BLaER1 (cell line): ENCODE data around the gene SCO2.

Experiments
- H3K27ac ChIP-seq: shearing (Covaris generic); formaldehyde crosslinking; 2 replicates; pipeline ENCODE4 v1.8.1; 2022
- H3K27me3 ChIP-seq: shearing (Covaris generic); formaldehyde crosslinking; 2 replicates; pipeline ENCODE4 v1.8.1; 2022
- H3K36me3 ChIP-seq: shearing (Covaris generic); formaldehyde crosslinking; 2 replicates; pipeline ENCODE4 v1.8.1; 2022
- H3K4me1 ChIP-seq: shearing (Covaris generic); formaldehyde crosslinking; 2 replicates; pipeline ENCODE4 v1.8.1; 2022
- H3K4me2 ChIP-seq: shearing (Covaris generic); formaldehyde crosslinking; 2 replicates; pipeline ENCODE4 v1.8.1; 2022
- H3K4me3 ChIP-seq: shearing (Covaris generic); formaldehyde crosslinking; 2 replicates; pipeline ENCODE4 v1.8.1; 2022
- H3K9ac ChIP-seq: shearing (Covaris generic); formaldehyde crosslinking; 2 replicates; pipeline ENCODE4 v1.8.1; 2022
- H3K9me3 ChIP-seq: shearing (Covaris generic); formaldehyde crosslinking; 2 replicates; pipeline ENCODE4 v1.8.1; 2022
- H4K20me1 ChIP-seq: shearing (Covaris generic); formaldehyde crosslinking; 2 replicates; pipeline ENCODE4 v1.8.1; 2022
- Cebpa-rat ChIP-seq: shearing (Covaris generic); IDR thresholded peaks from 2 replicates; pipeline ENCODE4 v1.8.1; 2022

Gene SCO2

DNA sequence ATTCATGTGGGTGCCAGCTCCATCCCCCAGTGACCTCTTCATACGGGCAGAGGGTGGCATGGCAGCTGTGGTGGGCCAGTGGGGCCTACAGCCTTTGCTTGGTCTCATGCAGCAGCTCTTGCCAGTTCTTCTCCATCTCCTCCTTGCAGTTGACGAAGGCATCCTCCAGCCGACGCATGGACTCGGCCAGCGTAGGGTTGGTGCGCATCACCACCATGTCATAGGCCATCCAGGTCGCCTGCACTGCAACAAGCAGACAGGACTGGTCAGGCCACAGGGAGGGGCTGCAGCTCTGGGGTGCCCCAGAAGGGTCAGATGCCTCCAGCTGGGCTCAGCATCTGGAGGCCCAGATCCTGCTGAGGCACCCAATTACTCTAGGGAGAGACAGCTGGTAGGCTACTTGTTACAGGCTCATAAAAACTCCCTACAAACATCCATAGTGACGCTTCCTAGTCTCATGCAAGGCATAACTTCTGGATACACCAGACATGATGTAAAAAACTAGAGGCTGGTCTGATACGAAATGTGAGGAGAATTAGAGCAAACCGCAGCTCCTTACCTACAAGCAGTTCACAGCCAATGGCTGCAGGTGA is 25.9 kb upstream of the SCO2 start:
- TF ChIP-seq Cebpa-rat = no peak
- Histone ChIP-seq H3K4me2 (no peak overlapping the region), H4K20me1 (peaks cover 12% of the 10 kb centered on the region; the same call in 1 of the 2 replicates), H3K9ac (no peak overlapping the region), H3K27ac (no peak overlapping the region), H3K36me3 (no peaks in the 10 kb centered on the region), H3K4me3 (no peak overlapping the region), H3K9me3 (no peaks in the 10 kb centered on the region), H3K4me1 (peaks cover 41% of the 10 kb centered on the region), H3K27me3 (no peaks in the 10 kb centered on the region; the same call in 1 of the 2 replicates)

DNA sequence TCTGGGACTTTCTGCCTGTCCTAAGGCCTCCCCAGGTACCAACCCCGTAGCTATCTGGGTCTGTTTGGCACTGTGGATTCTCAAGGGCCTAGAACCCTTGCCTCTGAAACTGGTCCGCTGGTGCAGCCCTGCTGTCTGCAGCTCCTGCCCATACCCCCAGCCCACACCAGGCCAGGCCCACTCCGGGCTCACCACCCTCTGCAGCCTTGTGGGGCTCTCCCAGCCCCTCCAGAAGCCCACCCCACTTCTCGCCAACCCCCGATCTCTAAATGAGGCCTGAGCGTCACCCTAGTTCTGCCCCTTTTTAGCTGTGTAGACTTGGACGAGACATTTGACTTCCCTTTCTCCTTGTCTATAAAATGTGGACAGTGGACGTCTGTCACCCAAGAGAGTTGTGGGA is 25.0 kb upstream of the SCO2 start:
- no peaks in the 10 kb centered on the region for H3K9me3 ChIP-seq
- peaks cover 50% of the 10 kb centered on the region for H3K4me1 ChIP-seq
- peak overlapping the region; percentile 100 for H3K4me2 ChIP-seq
- H3K27ac ChIP-seq = no peak overlapping the region
- peaks cover under 1% of the 10 kb centered on the region for H3K27me3 ChIP-seq
- no peak overlapping the region for H3K4me3 ChIP-seq
- H4K20me1 ChIP-seq = peaks cover 14% of the 10 kb centered on the region; the same call in 1 of the 2 replicates
- TF ChIP-seq Cebpa-rat = no peak
- H3K9ac ChIP-seq = no peak overlapping the region
- no peaks in the 10 kb centered on the region for H3K36me3 ChIP-seq

DNA sequence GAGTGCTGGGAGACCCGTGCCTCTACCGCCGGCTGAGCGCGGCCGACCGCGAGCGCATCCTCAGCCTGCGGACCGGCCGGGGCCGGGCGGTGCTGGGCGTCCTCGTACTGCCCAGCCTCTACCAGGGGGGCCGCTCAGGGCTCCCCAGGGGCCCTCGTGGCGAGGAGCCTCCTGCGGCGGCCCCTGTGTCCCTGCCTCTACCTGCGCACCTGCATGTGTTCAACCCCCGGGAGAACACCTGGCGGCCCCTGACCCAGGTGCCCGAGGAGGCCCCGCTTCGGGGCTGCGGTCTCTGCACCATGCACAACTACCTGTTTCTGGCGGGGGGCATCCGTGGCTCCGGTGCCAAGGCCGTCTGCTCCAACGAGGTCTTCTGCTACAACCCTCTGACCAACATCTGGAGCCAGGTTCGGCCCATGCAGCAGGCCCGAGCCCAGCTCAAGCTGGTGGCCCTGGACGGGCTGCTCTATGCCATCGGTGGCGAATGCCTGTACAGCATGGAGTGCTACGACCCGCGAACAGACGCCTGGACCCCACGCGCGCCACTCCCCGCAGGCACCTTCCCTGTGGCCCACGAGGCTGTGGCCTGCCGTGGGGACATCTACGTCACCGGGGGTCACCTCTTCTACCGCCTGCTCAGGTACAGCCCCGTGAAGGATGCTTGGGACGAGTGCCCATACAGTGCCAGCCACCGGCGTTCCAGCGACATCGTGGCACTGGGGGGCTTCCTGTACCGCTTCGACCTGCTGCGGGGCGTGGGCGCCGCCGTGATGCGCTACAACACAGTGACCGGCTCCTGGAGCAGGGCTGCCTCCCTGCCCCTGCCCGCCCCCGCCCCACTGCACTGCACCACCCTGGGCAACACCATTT is 23.8 kb upstream of the SCO2 start:
- H3K27me3 ChIP-seq = peaks cover 13% of the 10 kb centered on the region
- peak overlapping the region; percentile 61 for H3K4me3 ChIP-seq
- H3K9ac ChIP-seq = peak overlapping the region; percentile 45
- peak overlapping the region; percentile 76 for H3K27ac ChIP-seq
- no peaks in the 10 kb centered on the region for H3K36me3 ChIP-seq
- peaks cover 14% of the 10 kb centered on the region; the same call in 1 of the 2 replicates for H4K20me1 ChIP-seq
- peak overlapping the region; percentile 100 for H3K4me2 ChIP-seq
- no peak for TF ChIP-seq Cebpa-rat
- H3K9me3 ChIP-seq = no peaks in the 10 kb centered on the region
- H3K4me1 ChIP-seq = peaks cover 62% of the 10 kb centered on the region

DNA sequence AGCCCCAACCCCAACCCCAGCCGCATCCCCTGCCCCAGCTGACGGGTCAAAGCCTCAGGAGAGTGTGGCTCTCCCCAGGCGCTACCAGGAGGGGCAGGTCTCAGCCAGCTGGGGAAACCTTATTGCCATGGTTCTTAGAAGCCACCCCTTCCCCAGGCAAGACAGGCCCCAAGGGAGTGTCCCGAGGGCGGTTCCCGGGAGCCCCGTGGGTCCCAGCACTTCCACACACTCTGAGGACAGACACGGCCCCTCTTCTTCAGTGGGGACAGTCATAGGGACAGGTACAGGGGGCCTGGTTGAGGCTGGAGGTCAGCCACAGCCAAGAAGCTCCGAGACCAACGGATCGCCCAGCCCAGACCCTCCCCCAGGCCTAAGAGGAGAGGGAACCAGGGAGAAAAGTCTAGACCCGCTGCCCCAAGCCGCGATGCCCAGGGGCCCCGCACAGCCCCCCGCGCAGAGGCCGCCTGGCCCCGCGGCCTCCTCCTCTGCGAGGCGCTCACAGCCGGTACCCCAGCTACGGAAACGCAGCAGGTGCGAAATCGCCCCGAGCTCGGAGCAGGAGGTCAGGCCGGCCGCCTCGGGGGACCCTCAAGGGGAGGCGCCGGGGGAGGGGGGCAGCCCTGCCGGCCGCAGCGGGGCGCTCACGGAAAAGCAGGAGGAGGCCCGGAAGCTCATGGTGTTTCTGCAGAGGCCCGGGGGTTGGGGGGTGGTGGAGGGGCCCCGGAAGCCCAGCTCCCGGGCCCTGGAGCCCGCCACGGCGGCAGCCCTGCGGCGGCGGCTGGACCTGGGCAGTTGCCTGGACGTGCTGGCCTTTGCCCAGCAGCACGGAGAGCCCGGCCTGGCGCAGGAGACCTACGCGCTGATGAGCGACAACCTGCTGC is 22.9 kb upstream of the SCO2 start:
- H3K4me2 ChIP-seq = peak overlapping the region; percentile 100

DNA sequence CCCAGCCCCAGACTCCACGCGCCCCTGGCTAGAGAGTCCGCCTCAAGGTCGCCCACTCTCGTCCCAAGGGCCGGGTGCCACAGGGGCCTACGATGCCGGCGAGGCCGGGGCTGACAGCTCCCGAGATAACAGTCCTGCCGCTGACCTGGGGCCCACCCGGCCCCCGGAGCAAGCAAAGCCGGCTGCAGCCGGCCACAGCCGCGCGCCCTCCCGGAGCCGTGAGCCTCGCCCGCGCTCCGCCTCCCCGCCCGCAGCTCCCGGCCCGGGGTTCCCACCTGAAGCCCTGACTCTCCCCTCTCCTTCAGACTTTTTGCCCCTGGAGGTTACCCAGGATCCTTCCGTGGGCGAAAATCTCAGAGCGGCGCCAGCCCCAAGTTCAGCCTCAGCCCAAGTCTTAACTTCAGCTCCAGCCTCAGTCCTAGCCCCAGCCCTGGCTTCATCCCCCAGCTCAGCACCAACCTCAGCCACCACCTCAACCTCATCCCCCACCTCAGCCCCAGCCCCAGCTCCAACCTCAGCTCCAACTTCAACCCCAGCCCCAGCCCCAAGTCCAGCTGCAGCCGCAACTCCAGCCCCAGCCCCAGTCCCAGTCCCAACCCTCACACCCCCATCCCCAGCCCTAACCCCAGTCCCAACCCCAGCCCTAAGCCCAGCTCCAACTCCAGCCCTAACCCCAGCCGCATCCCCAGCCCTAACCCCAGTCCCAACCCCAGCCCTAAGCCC is 22.0 kb upstream of the SCO2 start:
- Histone ChIP-seq H3K36me3 (no peaks in the 10 kb centered on the region), H3K9me3 (no peaks in the 10 kb centered on the region), H3K4me2 (peak overlapping the region; percentile 100), H4K20me1 (peaks cover 14% of the 10 kb centered on the region; the same call in 1 of the 2 replicates), H3K27me3 (peaks cover 18% of the 10 kb centered on the region), H3K27ac (0 out of 2 replicates have a peak overlapping the region, but pooled peaks have one; percentile 46), H3K4me3 (no peak overlapping the region), H3K9ac (no peak overlapping the region), H3K4me1 (peaks cover 68% of the 10 kb centered on the region)
- TF ChIP-seq Cebpa-rat = no peak

More for the DNA sequence above, 22.9 kb upstream of the SCO2 start:
- H3K36me3 ChIP-seq = no peaks in the 10 kb centered on the region
- H3K27ac ChIP-seq = peak overlapping the region; percentile 76
- peaks cover 68% of the 10 kb centered on the region for H3K4me1 ChIP-seq
- H3K9me3 ChIP-seq = no peaks in the 10 kb centered on the region
- H4K20me1 ChIP-seq = peaks cover 14% of the 10 kb centered on the region; the same call in 1 of the 2 replicates
- TF ChIP-seq Cebpa-rat = no peak
- peaks cover 18% of the 10 kb centered on the region for H3K27me3 ChIP-seq
- peak overlapping the region; percentile 45 for H3K9ac ChIP-seq
- peak overlapping the region; percentile 61 for H3K4me3 ChIP-seq

DNA sequence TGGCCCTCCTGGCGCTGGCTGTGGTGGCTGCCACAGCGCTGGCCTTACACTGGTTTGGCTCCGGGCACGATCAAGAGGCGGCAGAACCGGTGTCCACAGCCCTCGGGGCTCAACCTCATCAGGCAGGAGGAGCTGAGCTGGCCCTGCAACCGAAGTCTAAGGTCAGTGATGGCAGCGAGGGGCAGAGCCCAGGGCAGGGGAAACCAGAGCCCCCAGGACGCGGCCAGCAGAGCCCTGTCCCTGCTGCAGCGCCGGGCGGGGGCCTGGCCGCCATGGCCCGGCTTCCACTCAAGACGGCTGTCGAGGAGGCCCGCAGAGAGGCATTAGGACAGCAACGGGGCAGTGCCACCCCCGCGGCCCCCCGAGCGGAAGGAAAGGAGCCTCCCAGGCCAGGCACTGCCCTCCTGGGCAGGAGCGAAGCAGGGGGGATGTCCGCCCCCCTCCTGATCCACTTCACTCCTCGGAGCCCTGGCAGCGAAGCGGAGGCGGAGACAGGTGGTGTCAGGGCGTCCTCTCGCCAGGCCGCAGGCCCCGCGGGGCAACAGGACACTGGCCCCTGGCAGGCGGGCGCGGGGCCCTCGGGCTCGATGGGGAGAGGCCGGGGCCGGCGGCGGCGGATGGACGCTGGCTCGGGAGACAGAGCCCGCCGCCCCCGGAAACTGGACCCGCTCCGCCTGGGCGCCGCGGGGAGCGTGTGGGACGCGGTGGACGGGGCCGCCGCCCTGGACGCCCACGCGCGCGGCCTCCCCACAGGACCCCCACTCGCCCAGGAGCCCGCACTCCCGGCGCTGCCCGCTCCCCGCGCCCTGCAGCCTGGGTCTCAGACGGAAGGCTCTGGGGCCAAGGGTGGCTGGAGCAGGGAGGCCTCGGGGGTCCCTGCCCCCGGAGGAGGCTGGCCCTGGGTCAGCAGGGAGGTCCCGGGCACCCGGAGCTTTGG is 21.2 kb upstream of the SCO2 start:
- TF ChIP-seq Cebpa-rat = no peak
- Histone ChIP-seq H3K9ac (no peak overlapping the region), H3K27me3 (peaks cover 18% of the 10 kb centered on the region)

DNA sequence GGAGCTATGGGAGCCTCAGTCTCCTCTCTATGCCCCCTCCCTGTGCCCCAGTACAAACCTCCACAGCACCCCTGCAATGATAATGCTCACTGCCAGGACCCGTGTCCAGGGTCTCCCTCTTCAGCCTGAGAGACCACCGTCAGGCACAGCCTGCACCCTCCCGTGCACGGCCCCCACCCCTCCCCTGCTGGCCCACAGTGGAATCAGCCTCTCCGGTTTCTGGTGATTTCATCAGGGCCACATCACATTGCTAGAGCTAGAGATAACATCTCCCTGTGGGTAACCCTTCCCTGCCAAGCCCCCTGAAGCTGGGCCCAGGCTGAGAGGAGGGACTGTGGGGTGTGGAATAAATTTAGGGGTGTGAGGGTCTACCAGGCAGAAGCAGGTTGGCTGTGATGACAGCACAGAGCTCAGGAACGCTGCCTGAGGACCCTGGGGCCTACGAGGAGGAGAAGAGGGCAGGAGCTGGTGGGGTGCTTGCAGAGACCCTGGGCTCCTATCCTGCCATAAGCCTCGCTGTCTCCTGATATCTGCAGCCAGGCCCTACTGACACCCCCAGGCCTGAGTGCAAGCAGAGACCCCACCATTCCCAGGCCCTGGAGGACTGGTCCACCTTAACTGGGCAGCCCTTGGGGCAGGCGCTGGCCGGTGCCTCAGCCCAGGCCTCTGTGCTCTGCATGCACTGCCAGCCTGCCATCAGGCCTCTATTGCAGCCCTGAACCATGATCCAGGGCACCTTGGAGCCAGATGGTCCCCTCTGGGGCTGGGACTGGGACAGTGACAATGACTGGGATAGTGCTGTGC is 20.3 kb upstream of the SCO2 start, which contains the start of gene KLHDC7B:
TSS of gene KLHDC7B (plus strand) at position 378 of the 804 bp plus-strand sequence. CDS start at position 723, 345 bp downstream.
- peaks cover 14% of the 10 kb centered on the region; the same call in 1 of the 2 replicates for H4K20me1 ChIP-seq
- H3K4me1 ChIP-seq = peaks cover 68% of the 10 kb centered on the region
- no peak within 1 kb of the TSS for H3K27ac ChIP-seq
- peaks cover 18% of the 10 kb centered on the region for H3K27me3 ChIP-seq
- peak within 1 kb of the TSS; percentile 100 for H3K4me2 ChIP-seq
- no peaks in the 10 kb centered on the region for H3K36me3 ChIP-seq
- no peaks in the 10 kb centered on the region for H3K9me3 ChIP-seq
- H3K4me3 ChIP-seq = no peak within 1 kb of the TSS
- H3K9ac ChIP-seq = no peak within 1 kb of the TSS
- TF ChIP-seq Cebpa-rat = no peak

More for the DNA sequence above, 21.2 kb upstream of the SCO2 start:
- Histone ChIP-seq H3K27ac (0 out of 2 replicates have a peak overlapping the region, but pooled peaks have one; percentile 46), H3K4me3 (no peak overlapping the region), H3K36me3 (no peaks in the 10 kb centered on the region), H3K4me1 (peaks cover 68% of the 10 kb centered on the region), H3K9me3 (no peaks in the 10 kb centered on the region), H4K20me1 (peaks cover 14% of the 10 kb centered on the region; the same call in 1 of the 2 replicates), H3K4me2 (peak overlapping the region; percentile 100)
